ENCODE data around the gene AP4M1.
A peak's percentile ranks its signal among the peaks of the same experiment; 100 is the strongest.

Gene AP4M1

DNA sequence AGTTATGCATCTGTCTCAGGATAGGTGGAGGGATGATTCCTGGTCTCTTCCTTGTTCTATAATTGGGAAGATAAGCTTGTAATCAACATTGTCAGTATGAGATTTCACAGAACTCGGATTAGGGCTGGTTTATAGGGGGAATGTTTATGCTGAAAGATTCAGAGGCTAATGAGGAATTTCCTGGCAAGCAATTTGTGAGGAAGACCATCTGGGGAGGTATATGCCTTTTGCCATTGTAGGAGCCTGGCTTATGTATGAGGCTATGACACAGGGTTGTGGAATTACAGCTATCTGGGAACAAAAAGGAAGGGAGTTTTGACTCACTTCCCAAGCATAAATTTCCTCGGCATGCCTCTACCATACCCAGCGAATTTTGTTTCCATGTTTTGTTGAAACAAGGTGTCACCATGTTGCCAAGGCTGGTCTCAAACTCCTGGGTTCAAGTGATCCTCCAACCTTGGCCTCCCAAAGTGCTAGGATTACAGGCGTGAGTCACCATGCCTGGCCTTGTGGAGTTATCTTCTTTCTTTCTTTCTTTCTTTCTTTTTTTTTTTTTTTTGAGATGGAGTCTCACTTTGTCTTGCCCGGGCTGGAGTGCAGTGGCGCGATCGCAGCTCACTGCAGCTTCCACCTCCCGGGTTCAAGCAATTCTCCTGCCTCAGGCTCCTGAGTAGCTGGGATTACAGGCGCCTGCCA is 14.2 kb upstream of the AP4M1 start:
- no peak for DNase-seq

DNA sequence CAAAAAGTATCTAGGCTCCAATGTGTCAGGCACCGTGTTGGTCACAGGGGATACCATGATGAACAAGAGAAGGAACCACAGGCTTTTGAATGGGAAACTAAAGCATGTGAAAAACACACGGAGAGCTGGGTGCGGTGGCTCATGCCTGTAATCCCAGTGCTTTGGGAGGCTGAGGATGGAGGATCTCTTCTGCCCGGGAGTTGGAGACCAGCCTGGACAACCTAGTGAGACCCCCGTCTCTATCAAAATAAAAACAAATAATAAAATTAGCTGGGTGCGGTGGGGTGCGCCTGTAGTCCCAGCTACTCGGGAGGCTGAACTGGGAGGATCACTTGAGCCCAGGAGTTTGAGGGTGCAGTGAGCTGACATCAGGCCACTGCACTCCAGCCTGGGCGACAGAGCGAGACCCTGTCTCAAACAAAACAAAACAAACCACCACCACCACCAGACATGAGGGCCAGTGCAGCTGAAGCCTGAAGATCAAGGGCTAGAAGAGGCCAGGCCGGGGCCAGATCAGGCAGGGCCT is 13.3 kb upstream of the AP4M1 start:
- no peak for DNase-seq

DNA sequence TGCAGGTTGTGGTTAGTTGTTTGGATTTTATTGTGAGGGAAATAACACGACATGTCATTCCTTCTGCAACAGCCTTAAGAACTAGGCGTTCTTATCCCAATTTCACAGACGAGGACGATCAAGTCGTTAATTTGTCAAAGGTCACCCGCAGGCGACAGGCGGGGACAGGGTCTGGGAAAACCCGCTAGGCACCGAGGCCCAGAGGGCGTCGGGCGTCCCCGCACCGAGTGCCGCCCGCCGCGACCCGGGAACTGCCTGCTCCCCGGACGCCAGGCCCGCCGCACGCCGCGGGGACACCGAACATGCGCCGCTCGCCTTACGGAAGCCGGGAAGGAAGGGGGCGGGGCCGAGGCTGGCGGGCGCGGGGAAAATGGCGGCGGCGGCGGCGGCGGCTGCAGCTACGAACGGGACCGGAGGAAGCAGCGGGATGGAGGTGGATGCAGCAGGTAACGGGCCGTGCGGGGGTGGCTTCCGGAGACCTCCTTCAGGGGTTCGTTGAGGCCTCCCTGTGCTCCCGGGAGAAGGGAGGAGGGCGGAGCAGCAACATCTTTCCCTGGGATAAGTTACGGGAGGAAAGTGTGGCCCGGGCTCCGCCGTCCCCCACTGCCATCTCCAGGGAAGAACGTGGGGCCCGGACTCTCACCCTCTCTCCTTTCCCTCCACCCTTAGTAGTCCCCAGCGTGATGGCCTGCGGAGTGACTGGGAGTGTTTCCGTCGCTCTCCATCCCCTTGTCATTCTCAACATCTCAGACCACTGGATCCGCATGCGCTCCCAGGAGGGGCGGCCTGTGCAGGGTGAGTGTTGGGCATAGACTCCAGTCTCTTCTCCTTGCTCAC is 12.6 kb upstream of the AP4M1 start, which contains the start of gene COPS6:
Gene COPS6 (plus strand): TSS at position 349 of the 837 bp plus-strand sequence. CDS start 22 bp downstream, at position 371.
- peak; percentile 89 for DNase-seq

DNA sequence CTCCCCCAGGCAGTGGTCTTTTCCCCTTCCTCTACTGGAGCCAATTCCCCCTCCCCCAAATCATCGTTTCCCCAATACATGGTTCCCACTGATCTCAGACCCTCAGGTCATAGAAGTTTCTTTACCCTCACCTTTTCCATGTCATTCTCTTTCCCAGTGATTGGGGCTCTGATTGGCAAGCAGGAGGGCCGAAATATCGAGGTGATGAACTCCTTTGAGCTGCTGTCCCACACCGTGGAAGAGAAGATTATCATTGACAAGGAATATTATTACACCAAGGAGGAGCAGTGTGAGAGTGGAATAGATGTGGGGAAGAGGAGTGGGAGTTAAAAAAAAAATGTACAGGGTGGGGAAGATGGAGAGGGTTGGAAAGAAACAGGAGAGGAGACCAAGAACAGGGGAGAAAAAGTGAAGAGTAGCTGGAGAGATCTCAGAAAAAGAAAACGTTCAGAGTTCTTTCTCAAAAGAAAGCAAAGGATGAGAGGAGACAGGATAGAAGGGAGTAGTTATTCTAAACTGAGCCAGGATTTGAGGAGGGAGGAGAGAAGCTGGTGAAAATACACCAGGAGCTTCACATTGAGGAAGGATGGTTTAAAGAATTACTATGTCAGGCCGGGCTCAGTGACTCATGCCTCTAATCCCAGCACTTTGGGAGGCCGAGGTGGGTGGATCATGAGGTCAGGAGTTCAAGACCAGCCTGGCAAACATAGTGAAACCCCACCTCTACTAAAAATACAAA is 11.8 kb upstream of the AP4M1 start:
- no peak for DNase-seq

DNA sequence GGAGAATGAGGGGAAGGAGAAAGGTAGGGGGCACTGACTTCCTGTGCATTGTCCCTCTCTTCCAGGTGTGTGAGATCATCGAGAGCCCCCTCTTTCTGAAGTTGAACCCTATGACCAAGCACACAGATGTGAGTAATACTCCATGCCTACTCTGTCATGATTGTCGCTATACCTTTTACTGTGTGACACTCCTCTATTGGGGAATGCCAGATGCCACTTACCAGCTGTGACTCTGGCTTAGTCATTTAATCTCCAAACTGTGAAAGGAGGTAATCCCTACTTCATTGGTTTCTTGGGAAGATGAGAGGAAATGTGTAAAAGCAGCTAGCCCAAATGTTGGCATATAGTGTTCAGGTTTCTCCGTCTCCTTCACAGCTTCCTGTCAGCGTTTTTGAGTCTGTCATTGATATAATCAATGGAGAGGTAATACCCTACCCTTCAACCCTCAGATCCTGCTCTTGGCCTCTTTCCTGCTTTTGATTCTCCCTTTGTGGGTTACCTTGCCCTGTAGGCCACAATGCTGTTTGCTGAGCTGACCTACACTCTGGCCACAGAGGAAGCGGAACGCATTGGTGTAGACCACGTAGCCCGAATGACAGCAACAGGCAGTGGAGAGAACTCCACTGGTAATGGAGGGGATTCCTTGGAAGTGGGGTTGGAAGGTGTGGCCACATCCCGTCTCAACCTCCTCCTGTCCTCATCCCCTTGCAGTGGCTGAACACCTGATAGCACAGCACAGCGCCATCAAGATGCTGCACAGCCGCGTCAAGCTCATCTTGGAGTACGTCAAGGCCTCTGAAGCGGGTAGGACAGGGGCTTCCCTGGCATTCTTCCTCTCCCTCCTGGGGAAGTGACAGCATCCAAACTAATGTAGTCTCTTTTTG is 10.7 kb upstream of the AP4M1 start:
- DNase-seq, result no peak

DNA sequence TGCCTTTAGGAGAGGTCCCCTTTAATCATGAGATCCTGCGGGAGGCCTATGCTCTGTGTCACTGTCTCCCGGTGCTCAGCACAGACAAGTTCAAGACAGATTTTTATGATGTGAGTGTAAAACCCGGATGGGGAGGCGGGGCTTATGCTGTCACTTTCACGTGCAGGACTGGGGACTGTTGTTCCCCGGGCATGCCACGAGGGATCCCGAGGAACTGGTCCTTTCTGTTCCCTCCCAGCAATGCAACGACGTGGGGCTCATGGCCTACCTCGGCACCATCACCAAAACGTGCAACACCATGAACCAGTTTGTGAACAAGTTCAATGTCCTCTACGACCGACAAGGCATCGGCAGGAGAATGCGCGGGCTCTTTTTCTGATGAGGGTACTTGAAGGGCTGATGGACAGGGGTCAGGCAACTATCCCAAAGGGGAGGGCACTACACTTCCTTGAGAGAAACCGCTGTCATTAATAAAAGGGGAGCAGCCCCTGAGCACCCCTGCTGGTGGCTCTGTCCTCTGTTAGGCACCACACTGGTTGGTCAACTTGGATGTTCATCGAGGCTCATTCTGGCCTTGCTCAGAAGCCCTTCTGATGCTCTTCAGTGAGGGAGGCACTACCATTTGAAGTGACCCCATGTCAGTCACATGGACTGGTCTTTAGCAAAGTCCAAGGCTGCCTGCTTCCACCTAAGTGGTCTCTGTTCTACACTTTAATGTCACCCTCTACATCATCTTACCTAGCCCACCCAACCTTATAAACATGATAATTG is 9.8 kb upstream of the AP4M1 start:
- no peak for DNase-seq

DNA sequence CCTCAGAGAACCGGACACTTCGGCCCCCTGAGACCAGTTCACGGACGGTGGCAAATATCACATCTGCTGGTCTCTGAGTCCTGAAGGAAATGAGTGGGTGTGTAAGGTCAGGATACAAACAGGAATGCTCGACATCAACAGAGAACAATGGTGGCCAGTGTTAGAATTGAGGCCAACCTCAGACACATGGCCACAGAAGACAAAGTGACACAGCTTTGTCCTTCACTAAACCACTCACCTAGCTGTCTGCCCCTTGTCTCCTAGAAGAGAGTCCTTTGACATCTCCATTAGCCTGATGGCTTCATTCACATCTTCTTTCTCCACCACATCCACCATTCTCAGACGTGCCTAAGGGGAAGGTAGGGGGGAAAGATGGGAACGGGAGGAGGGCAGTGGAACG is 8.4 kb upstream of the AP4M1 start:
- DNase-seq, result no peak

DNA sequence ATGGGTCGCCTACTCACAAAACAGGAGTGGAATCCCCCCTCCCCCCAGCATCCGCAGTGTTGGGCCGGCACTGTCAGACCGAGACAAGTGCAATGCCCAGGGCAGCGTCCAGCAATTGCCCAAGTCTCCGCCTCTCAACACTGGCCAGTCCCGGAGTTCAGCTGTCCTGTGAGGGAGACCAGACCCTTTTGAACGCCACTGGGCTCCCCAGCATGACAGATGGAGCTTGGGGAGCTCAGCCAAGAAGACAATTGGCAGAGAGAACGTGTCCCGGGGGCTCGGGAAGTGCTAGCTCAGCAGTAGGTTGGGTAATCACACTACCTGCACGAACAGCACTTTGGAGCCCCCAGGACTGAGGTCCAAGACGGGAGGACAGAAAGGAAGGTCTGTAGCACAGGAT is 7.9 kb upstream of the AP4M1 start:
- no peak for DNase-seq

DNA sequence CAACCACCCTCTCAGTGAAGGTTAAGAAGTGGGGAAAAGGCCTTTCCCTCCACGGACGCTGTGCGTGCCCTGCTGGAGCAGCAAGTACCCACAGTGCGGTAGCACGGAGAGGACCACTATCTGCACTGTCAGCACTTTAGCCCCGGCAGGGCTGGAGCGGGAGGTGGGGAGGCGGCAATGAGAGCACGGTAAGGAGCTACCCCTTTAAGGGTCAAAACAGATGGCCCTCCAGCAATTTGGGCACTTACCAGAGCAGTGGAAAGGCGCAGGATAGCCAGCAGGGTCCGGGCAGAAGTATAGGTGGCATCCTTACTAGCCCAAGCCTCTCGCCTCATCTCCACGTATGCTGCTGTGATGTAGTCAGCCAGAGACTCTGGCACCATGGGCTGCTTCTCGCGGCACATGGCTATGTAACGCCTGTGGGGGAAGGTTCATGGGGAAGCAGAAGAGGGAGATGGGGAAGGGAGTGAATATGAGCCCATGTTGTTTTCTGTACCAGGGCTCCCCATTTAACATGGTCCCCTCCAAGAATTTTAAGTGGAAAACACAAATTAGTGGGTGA is 7.4 kb upstream of the AP4M1 start:
- DNase-seq, result no peak

DNA sequence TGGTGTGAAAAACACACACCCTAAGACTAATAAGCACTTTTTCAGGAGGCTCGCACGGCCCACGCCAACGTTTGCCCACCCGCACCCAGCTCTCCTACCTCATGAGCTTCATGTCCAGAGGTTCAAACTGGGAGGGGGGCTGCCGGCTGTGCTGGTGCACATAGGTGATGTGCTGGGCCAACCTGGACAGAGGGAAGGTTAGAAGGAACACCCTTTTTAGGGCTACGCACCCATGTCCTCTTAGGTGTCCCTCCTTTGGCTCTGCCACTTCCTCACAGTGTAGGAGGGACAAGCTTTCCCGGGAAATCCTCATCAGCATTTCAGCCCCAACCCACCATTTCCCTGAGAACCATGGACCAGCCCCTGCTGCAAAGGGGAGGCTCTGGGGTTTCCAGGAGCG is 6.2 kb upstream of the AP4M1 start:
- no peak for DNase-seq

DNA sequence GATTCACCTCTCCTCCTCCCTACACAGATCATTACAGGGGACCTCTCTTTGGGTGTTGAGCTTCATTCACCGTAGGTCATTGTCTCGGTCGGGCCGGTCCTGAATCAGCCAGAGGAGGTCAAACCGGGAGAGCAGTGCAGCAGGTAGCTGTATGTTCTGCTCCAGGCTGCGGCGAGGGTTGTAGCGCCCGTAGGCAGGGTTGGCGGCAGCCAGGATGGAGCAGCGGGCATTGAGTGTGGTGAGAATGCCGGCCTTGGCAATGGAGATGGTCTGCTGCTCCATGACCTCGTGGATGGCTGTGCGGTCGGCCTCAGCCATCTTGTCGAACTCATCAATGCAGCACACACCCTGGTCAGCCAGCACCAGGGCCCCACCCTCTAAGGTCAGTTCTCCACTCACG is 5.7 kb upstream of the AP4M1 start:
- no peak for DNase-seq

DNA sequence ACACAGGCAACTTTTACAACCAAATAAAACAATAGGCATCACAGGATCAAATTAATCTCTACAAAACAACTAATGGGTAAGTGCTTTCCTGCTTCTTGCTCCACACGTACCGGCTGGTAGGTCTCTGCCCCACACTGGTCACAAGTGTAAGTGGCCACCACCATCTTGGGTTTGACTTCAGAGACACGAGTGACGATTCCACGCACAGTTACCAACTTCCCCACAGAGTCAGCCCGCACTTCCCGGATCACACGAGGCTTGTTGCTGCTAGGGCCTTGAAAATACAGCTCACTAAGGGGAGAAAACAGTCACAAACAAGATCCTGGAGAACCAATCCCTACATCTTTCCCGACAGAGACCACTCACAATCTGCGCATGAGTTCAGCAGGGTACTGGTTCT is 2.5 kb upstream of the AP4M1 start:
- no peak for DNase-seq

DNA sequence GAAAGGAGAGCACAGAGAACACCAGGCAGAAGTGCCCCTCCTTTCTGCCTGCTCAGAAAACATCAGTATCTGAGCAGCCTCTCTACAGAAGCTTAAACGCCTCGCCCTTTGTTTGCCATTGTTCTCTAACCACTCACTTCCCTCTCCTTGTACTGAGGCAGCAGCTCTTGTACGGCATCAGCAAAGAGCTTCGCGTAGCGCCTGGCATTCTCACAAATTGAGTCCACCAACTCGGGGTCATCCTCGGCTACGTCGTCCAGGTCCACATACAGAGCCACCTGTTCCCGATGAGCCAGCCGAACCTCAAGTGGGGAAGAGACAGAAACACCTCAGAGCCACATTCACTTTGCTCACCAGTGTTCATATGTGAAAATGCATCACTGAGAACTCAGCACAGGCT is 2.0 kb upstream of the AP4M1 start:
- DNase-seq, result no peak

DNA sequence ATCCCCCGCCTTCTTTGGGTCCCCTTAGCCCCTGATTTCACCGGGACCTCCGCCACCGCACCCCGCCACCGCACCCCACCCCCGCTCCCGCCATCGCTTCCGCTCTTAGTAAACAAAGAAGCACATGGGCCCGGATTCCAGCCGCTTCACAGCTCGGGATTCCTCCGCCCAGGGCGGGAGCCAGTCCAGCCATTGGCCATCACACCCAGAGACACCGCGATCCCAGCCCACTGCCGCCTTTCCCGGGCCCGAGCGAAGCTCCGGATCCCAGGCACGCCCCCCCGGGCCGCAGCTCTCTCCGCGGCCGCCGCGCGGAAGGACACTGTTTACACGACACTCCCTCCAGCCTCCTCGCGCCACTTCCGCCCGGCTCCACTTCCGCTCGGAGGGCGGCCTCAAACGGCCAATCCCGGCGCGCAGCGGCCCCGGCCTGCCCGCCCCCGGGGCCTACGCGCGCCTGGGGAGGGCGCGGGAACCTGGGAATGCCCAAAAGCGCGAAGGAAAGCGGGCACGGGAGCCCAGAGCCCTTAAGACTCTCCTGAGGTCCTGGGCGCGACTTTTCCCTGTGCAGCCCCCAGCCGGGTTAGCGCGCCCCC is 925 bp upstream of the AP4M1 start:
- peak; percentile 92 for DNase-seq

DNA sequence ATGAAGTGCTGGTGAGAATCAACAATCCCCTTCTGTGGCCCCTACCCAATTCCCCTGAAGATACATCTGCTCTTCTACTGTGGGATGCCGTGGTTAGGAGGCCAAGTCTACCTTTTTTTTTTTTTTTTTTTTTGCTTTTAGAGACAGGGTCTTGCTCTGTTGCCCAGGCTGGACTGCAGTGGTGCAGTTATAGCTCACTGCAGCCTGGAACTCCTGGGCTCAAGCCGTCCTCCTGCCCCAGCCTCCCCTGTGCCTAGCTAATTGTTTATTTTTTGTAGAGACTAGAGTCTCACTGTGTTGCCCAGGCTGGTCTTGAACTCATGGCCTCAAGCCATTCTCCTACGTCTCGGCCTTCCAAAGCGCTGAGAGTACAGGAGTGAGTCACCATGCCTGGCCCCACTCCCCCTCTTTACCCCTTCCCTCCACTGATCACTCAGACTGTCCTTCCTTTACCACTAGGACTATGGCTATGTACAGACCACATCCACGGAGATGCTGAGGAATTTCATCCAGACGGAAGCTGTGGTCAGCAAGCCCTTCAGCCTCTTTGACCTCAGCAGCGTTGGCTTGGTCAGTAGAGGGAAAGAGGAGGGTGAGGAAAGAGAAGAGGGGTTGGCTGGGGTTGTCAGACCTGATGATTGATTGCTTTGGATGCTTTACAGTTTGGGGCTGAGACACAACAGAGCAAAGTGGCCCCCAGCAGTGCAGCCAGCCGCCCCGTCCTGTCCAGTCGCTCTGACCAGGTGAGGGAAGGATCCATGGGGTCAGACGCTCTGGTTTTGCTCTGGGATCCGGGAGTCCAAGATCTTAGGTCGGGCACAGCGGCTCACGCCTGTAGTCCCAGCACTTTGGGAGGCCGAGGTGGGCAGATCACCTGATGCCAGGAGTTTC is 1.8 kb downstream of the AP4M1 start:
- no peak for DNase-seq

DNA sequence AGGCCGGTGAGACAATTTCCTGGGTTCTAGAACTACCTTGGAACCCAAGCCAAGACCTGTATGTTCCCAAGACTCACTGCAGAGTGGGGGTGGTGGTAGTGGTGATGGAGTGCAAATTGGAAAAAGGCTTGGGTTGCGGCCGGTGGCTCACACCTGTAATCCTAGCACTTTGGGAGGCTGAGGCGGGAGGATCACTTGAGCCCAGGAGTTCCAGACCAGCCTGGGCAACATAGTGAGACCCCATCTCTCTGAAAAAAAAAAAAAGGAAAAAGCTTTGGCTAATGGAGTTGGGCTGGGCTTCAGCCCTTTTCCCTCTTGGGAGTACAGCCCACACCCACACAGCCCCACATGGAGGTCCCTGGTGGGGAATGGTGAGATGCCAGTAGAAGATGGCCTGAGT is 4.1 kb downstream of the AP4M1 start:
- DNase-seq, result no peak

DNA sequence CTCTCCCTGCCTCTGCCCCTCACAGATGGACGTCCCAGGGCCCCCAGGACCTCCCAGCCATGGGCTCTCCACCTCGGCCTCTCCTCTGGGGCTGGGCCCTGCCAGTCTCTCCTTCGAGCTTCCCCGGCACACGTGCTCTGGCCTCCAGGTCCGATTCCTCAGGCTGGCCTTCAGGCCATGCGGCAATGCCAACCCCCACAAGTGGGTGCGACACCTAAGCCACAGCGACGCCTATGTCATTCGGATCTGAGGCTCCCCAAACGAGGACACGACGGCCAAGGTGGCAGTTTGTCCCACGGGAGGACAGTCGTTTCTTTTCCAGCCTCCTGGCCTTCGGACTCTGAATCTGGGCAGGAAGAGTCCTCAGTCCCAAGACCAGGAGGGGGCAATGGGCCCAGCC is 5.2 kb downstream of the AP4M1 start:
- DNase-seq, result no peak

DNA sequence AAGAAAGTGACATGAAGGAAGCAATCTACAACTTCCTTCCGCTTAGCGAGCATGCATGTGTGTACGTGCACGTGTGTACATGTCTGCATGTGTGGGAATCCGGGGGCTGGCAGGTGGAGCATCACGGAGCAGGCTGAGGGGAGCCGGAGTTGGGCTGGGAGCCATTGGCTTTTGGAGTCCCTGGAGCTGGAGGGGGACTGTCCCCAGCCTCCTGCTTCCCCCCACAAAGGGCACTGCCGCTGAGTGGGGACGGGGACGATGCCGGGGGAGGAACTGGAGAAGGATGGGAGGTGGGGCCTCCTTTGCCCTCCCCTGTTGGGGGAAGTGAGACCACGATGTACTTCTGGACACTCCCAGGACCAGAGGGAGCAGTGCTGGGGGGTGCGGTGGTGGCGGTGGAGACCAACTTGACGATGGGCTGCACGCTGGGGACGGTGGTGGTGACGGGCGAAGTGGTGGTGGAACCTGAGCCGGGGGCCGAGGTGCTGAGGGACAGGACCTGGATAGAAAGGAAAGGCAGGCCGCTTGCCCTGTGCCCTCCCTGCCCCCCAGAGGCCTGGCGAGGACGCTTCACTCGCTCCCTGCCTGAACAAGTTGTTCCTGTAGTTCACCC is 5.8 kb downstream of the AP4M1 start:
- no peak for DNase-seq

DNA sequence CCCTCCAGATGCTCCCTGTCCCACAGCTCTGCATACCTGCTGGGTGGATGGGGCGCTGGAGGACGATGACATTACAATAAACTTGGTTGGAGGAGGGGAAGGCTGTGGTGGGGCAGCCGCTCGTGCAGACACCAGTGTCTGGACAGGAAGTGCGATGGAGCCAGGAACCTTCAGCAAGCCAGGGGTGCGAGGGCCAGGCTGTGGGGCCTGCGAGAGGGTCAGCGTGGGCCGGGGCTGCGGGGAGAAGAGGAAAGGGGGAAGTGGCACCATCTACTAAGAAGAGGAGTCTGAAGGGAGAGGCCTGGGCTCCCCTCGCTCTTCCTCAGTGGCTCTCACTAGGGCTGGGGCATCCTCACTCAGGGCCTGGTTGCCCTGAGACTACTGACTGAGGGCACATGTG is 6.4 kb downstream of the AP4M1 start:
- no peak for DNase-seq
